Stimulated activated naive CD8-positive, alpha-beta T cell treated with anti-CD3 and anti-CD28 coated beads, Interleukin-15, Interleukin-2, amounts not matched to agents 100 U/mL and 50 U/mL, for 24 hours (primary cell): ENCODE measurements around the gene PSG4.
"Not testable (repeated sequence)": the region's sequence is repeated elsewhere in the genome, so short reads cannot be mapped to it uniquely, and the experiment has no call there.

Experiments used
- ATAC-seq: fragments of 150-1000 bp; cut with Tn5 transposase; one replicate; pipeline ENCODE4 v1.10.0; 2021
- DNase-seq: peaks from one replicate; pipeline ENCODE4 v3.0.0; 2021

Gene PSG4

DNA sequence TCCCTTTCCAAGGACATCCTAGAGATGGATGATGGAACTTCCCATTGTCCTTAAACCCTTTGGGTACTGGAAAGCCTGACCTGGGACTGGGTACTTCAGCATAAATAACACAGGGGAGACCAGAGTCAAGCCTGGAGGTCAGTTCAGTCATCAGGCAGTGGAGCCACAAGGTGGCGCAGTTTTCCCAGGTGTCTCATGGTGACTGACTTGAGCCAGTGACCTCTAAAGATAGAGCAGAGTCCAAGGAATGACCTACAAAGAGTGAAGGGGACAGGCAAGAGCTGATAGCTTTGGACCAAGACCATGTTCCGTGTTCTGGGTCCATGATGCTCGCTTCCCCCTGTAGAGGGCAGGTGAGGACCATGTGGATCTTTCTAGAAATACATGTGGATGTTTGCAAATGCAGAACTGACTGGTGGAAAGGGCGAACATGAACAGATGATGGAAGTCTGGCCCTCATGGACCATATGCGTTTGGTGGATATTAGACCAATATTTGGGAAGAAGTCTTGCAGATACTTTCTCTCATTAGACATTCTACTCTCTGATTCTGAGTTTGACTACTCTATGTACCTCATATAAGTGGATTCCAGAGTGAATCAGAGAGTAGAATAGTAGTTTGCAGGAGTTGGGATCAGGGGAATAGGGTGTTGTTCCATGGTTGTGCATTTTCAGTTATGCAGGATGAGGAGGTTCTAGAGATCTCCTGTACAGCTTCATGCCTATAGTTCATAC lies 6.6 kb downstream of the PSG4 start:
- peak; percentile 6 for DNase-seq
- ATAC-seq = not testable (repeated sequence)

DNA sequence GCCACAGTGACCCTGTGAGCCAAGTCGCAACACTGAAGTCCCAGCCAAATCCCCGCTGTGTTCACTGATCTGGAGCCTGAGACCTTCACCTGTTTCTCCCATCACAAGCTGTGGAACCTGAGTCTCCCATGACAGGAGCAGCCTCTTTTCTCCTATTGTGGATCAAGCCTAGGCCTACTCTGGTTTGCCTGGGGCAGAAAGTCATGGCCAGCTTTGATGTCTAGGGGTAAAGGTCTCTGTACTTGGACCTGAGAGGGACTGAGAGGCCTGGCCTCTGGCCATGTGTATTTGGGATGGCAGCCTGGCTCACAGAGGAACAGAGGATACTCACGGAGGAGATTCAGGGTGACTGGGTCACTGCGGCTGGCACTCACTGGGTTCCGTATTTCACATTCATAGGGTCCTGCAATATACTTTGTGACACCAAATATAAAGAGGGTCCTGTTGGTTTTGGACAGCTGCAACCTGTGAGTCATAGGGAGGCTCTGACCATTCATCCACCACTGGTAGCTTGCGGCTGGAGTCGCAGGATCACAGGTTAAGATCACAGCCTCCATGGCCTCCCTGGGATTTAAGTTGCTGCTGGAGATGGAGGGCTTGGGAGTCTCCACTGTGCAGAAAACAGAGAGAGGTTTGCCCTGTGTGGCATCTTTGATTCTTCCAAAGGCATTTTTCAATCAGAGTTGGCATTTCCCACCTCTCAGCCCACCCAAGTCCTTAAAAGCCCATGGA lies 7.6 kb downstream of the PSG4 start:
- not testable (repeated sequence) for DNase-seq, ATAC-seq

DNA sequence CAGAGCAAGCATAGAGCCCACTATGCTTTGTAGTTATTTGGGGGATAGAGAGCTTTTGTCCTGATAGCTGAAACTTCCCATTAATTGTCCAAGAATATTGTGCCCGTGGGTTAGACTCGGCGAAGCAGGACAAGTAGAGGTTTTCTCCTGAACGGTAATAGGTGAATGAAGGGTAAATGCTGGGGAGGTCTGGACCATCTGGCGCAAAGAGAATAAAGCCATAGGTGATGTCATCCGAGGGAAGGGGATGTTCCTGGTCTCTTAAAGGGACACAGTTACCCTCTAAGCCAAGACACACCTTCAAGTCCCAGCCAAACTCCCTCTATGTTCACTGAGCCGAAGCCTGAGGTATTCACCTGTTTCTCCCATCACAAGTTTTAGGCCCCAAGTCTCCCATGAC lies 11.0 kb downstream of the PSG4 start:
- not testable (repeated sequence) for ATAC-seq, DNase-seq

DNA sequence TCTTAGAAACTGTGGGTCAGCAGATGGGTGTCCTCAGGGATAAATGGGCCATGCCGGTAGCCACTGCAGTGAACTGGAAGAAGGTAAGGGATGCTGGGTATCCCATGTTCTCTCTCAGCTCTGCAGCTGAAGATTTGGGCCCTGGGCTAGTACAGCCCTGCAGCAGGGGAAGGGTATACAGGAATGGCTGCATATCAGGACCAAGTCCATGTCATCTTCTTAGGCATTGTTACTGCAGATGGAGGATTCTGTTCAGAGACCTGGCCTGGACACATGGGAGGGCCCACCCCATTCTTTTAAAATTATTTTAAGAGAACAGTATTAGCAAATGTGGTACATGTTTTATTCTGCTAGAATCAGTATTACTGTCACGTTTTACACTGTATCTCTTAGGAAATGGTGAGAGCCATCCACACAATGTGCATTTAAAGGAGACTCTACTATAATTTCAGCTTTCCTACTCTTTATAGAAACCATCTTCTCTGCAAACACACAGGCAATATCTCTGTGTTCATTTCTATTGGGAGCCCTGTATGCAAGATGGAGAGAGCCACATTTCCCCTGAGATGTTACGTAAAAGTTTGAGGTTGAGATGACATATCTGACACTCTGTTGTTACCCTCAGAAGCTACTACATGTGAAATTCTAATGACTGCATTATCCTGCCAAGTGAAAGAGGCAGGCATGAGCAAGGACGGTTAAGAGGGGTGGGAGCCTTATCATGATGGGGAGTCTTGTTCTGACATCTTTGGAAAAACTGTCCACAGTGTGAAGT lies 12.9 kb downstream of the PSG4 start:
- ATAC-seq = not testable (repeated sequence)

DNA sequence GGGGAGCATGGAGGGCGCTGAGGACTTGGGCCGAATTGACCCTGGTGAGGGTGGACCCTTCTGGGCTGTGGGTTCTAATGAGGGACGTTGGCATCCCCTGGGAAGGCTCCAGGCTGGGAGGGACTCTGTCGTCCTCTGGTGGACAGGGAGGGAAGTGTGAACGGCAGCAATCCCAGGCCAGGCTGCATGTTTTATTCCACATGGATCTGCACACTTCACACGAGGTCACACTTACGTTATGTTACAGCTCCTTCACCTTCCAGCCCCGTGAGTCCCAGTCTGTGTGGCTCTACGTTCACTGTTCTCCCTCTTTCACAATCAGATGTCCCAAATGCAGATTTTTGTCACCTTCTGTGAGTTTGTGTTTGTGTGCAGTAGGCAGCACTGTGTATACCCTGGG lies 17.3 kb downstream of the PSG4 start:
- DNase-seq, ATAC-seq: not testable (repeated sequence)

More for the DNA sequence above, 12.9 kb downstream of the PSG4 start:
- DNase-seq = not testable (repeated sequence)

DNA sequence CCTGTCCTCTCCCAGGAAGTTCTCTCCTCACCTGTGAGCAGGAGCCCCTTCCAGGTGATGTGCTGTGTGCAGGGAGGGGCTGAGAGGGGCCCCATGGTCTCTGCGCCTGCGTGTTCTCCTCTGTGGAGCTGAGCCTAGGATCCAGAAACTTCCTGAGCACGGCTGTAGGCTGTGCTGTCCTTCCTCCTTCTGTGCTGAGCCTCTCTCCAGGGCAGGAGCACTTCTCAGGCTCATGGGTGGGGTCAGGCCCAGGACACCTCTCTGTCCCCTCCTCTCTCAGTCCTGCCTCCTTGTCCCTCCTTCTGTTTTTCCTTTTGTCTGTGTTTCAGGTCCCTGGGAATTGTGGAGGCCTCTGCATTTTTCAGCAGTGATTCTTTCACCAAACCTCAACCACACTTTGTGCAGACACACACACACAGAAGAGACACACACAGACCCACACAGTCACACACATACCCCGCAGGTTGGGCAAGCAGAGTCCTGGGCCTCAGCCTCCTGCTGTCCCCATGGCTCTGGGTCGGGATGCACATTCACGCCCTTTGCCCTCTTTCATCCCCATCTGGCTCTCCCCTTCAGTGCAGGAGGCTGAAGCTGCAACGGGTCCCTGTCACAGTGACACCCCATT lies 19.0 kb downstream of the PSG4 start, which contains the start of gene PSG5:
TSS of gene PSG5 (minus strand) at position 226 of the 625 bp plus-strand sequence. CDS start at position 95, 131 bp downstream.
- ATAC-seq = not testable (repeated sequence)

DNA sequence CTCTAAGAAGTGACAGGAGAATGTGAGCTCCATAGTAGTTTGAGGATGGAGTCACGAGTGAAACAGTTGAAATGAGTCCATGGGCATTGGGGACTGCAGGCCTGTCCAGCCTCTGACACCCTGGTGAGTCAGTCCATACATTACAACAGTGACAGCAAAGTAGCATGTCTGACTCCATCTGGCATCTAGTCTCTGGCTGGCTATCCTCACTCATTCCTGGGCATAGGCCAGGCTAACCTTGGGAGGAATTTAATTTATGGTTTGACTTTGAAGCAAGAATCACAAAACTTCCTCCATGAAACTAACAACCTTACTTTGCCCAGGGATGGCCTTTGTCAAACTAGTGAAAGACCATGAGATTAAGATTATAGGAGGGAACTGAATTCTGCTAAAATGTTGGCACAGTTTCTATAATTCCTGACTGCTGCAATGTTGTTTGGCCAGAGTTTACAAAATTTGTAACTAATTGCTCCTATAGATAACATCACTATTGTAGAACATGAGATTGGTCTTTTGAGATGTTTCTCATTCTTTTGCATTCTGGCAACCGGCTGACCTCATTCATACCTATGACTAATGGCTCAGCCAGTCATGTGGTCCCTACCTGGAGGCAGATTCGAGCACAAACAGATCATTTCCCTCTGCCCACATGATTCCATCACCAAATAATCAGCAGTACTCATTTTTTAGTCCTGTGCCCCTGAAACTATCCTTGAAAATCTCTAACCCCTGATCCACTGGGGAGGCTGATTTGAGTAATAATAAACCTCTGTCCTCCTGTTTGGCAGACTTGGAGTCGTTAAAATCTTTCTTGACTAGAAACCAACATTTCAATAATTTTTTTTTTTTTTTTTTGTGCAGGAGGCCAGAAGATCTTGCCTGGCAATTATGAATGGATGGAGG lies 23.3 kb downstream of the PSG4 start:
- not testable (repeated sequence) for ATAC-seq, DNase-seq

More for the DNA sequence above, 19.0 kb downstream of the PSG4 start, which contains the start of gene PSG5:
- DNase-seq = not testable (repeated sequence)

DNA sequence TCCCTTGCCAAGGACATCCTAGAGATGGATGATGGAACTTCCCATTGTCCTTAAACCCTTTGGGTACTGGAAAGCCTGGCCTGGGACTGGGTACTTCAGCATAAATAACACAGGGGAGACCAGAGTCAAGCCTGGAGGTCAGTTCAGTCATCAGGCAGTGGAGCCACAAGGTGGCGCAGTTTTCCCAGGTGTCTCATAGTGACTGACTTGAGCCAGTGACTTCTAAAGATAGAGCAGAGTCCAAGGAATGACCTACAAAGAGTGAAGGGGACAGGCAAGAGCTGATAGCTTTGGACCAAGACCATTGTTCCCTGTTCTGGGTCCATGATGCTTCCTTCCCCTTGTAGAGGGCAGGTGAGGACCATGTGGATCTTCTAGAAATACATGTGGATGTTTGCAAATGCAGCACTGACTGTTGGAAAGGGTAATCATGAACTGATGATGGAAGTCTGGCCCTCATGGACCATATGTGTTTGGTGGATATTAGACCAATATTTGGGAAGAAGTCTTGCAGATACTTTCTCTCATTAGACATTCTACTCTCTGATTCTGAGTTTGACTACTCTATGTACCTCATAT lies 25.8 kb downstream of the PSG4 start:
- not testable (repeated sequence) for ATAC-seq
- peak; percentile 8 for DNase-seq

DNA sequence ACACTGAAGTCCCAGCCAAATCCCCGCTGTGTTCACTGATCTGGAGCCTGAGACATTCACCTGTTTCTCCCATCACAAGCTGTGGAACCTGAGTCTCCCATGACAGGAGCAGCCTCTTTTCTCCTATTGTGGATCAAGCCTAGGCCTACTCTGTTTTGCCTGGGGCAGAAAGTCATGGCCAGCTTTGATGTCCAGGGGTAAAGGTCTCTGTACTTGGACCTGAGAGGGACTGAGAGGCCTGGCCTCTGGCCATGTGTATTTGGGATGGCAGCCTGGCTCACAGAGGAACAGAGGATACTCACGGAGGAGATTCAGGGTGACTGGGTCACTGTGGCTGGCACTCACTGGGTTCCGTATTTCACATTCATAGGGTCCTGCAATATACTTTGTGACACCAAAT lies 26.9 kb downstream of the PSG4 start:
- not testable (repeated sequence) for DNase-seq, ATAC-seq

DNA sequence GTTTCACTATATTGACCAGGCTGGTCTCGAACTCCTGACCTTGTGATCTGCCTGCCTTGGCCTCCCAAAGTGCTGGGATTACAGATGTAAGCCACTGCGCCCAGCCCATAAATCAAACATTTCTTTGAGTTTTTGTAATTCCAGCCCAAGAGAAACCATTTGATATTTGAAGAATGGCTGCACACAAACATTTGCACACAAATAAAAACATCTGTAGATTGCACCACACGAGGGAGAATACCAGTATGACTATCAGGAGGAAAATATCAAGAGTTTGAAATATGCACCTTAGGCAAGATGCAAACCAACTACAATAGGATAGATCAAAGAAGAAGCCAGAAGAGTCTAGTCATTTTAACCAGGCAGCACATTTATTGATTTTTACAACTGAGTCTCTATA lies 39.5 kb downstream of the PSG4 start:
- DNase-seq, ATAC-seq: not testable (repeated sequence)

DNA sequence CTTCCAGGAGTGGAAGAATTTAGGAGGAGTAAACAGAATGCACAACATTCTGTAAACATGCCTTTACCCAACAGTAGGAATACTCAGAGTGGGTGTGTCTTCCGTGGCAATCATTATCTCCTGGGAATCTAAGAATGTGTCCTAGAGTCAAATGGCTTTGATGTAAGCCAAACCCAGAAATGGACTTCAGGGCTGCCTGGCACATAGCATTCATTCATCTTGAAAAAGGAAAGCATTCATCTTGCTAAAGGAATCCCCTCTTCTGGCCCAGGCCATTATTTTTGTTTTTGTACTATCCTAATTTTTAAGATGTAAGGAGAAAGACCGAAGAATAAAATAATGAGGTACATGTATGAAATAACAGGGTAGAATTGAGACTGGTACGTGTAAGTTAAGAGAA lies 42.3 kb downstream of the PSG4 start:
- not testable (repeated sequence) for DNase-seq, ATAC-seq

DNA sequence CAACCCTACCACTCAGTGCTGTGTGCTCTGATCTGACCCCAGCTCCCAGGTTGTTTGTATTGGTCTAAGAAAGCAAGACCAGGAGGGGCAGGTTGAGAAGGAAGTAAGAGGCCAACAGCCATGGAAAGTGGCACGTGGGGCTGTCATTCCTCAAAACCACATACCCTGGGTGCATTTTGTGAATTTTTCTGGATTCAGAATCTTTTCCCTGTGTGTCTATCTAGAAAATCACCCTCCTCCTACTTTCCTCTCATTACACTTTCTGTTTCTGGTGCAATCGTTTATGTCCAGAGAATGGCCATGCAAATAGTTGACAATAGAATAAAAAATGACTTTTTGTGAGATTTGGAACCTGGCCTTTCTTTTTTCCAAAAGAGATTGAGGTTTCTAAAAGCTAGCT lies 43.2 kb downstream of the PSG4 start:
- ATAC-seq, DNase-seq: not testable (repeated sequence)

DNA sequence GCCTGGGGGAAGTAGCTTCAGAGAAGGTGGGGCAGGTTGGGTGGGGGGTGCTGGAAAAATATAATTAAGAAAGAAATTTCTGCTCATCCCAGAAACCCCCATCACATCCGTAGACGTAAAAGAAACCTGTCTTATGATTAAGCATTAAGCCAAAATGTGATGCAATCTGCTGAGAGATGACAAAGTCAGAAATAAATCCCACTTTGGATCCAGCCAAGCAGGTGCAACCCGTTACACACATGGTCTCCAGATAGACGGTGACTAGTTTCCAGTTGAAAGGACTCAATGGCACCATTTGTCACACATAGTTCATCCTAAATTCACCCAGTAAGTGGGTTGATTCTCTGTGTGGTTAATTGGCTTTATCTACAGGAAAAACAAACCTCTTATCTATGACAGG lies 53.2 kb downstream of the PSG4 start:
- DNase-seq (no peak), ATAC-seq (no peak)

DNA sequence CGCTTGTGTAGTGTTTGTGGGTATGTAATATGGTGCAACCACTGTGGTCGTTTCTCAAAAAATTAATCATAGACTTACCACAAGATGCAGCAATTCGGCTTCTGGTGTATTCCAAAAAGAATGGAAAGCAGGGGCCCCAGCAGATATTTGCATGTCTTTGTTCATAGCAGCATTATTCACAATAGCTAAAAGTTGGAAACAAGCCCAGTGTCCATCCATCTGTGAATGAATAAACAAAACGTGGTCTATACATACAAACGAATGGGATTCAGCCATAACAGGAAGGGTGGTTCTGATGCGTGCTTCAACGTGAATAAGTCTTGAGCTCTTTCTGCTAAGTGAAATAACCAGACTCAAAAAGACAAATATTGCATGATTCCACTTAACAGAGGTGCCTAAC lies 55.6 kb downstream of the PSG4 start:
- DNase-seq, ATAC-seq: not testable (repeated sequence)

DNA sequence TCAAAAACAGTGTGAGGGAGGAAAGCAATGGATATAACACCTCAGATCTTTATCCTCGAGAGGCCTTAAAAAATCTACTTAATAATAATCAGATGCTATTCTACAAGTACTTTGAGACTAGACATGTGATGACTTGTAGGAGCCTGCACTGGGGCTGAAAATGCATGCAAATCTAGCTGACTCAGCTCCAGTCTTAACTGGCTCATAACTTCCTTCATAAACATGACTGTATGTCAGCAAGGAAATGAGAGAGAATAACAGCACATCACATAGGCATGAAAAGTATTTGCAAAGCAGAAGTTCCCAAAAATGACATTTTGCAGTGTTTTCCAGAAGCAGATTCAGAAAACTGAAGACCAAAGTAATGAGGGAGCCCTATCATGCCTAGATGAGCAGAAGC lies 57.2 kb downstream of the PSG4 start:
- ATAC-seq (no peak), DNase-seq (no peak)
